IMR-90 (cell line): ENCODE measurements around the gene RPH3AL. TPM values are rescaled to one million over a fixed set of nuclear protein-coding genes. Genes with fewer than 3 reads are reported as not detected.

Source experiments
- ATAC-seq: fragments of 200-7000 bp; cut with Tn5 transposase; 2 replicates; pipeline ENCODE4 v1.9.1; 2020; ENCODE audit warnings: low read depth, mild to moderate bottlenecking, moderate library complexity
- BruUV-seq: library from RNA; stranded (reverse); fragments of 400-500 nt; replicated peaks from 2 replicates; lab custom pipeline; 2021; lab: Mats Ljungman, UMichigan
- CTCF ChIA-PET: fragments of 300-600 bp; formaldehyde crosslinking; extraction: SDS; loops from one replicate; lab custom pipeline; 2021; ENCODE audit warnings: antibody characterized with exemption; lab: Yijun Ruan, JAX
- POLR2A ChIA-PET: fragments of 300-600 bp; sonication (Branson Sonifier 250); formaldehyde crosslinking; loops from one replicate; lab custom pipeline; 2022; ENCODE audit warnings: antibody characterized with exemption; ENCODE audit not compliant: unreplicated experiment; lab: Charles Lee
- DNase-seq: peaks from one replicate; pipeline ENCODE4 v3.0.0; 2013
- H2AFZ ChIP-seq: replicated peaks from 2 replicates; pipeline ENCODE3; 2013; ENCODE audit warnings: low read length, mild to moderate bottlenecking; ENCODE audit not compliant: poor library complexity
- H2AK5ac ChIP-seq: 2 replicates; pipeline ENCODE4 v1.6.1; 2013; ENCODE audit warnings: low read depth, low read length, inconsistent platforms
- H2AK9ac ChIP-seq: replicated peaks from 2 replicates; pipeline ENCODE3; 2013; ENCODE audit warnings: mild to moderate bottlenecking, low read depth, low read length, moderate library complexity; ENCODE audit not compliant: poor library complexity
- H2BK120ac ChIP-seq: 2 replicates; pipeline ENCODE4 v1.6.1; 2013; ENCODE audit warnings: low read depth, low read length, inconsistent platforms
- H2BK15ac ChIP-seq: 3 replicates; pipeline ENCODE4 v1.6.1; 2013; ENCODE audit warnings: low read depth, low read length, inconsistent platforms
- H2BK20ac ChIP-seq: 2 replicates; pipeline ENCODE4 v1.6.1; 2013; ENCODE audit warnings: low read depth, mild to moderate bottlenecking, inconsistent platforms, low read length, moderate library complexity
- H2BK5ac ChIP-seq: 2 replicates; pipeline ENCODE4 v1.6.1; 2013; ENCODE audit warnings: mild to moderate bottlenecking, low read depth, low read length, inconsistent platforms; ENCODE audit not compliant: poor library complexity, severe bottlenecking
- H3K14ac ChIP-seq: replicated peaks from 2 replicates; pipeline ENCODE4 v1.6.1; 2013; ENCODE audit warnings: low read depth, low read length, inconsistent platforms
- H3K18ac ChIP-seq: 2 replicates; pipeline ENCODE4 v1.6.1; 2013; ENCODE audit warnings: low read depth, low read length, control low read depth
- H3K23ac ChIP-seq: 2 replicates; pipeline ENCODE4 v1.6.1; 2013; ENCODE audit warnings: low read depth, low read length, inconsistent platforms
- H3K27ac ChIP-seq: 2 replicates; pipeline ENCODE4 v1.5.1; 2013; ENCODE audit warnings: mild to moderate bottlenecking, control low read depth, low read length; ENCODE audit not compliant: insufficient read depth
- H3K27me3 ChIP-seq: 2 replicates; pipeline ENCODE4 v1.6.1; 2013; ENCODE audit warnings: low read length; ENCODE audit not compliant: control insufficient read depth, insufficient read depth
- H3K36me3 ChIP-seq: 2 replicates; pipeline ENCODE4 v1.6.1; 2013; ENCODE audit warnings: low read length, mixed read lengths; ENCODE audit not compliant: control insufficient read depth, insufficient read depth
- H3K4ac ChIP-seq: 2 replicates; pipeline ENCODE4 v1.6.1; 2013; ENCODE audit warnings: low read depth, low read length, inconsistent platforms
- H3K4me1 ChIP-seq: 2 replicates; pipeline ENCODE4 v1.6.1; 2013; ENCODE audit warnings: low read length, mixed read lengths; ENCODE audit not compliant: control insufficient read depth, insufficient read depth
- H3K4me2 ChIP-seq: 2 replicates; pipeline ENCODE4 v1.6.1; 2013; ENCODE audit warnings: low read depth, mild to moderate bottlenecking, control low read depth, low read length, moderate library complexity
- H3K4me3 ChIP-seq: 2 replicates; pipeline ENCODE4 v1.5.1; 2013; ENCODE audit warnings: low read depth, mild to moderate bottlenecking, control low read depth, low read length, moderate library complexity; ENCODE audit not compliant: insufficient read depth
- H3K56ac ChIP-seq: 2 replicates; pipeline ENCODE4 v1.6.1; 2013; ENCODE audit warnings: low read length, inconsistent platforms; ENCODE audit not compliant: insufficient read depth; ENCODE audit errors: extremely low read depth
- H3K79me1 ChIP-seq, 2 experiments: 2 replicates each; pipeline ENCODE4 v1.6.1; 2013; ENCODE audit warnings: low read length in 2 of 2, inconsistent platforms in 1 of 2, low read depth in 1 of 2
- H3K9ac ChIP-seq: 2 replicates; pipeline ENCODE4 v1.6.1; 2013; ENCODE audit warnings: low read depth, low read length, control low read depth
- H3K9me1 ChIP-seq: 2 replicates; pipeline ENCODE4 v1.6.1; 2013; ENCODE audit warnings: low read length, inconsistent platforms; ENCODE audit not compliant: insufficient read depth
- H3K9me3 ChIP-seq: 2 replicates; pipeline ENCODE4 v1.6.1; 2013; ENCODE audit warnings: low read length; ENCODE audit not compliant: control insufficient read depth, insufficient read depth
- H4K20me1 ChIP-seq: 2 replicates; pipeline ENCODE4 v1.6.1; 2013; ENCODE audit warnings: low read length, inconsistent platforms; ENCODE audit not compliant: insufficient read depth
- H4K5ac ChIP-seq: 2 replicates; pipeline ENCODE4 v1.6.1; 2013; ENCODE audit warnings: mild to moderate bottlenecking, low read depth, low read length, control low read depth
- H4K8ac ChIP-seq, 2 experiments: 2 replicates each; pipeline ENCODE4 v1.6.1; 2013; ENCODE audit warnings: low read depth in 2 of 2, low read length in 2 of 2, control low read depth in 1 of 2, inconsistent platforms in 1 of 2
- H4K91ac ChIP-seq: 2 replicates; pipeline ENCODE4 v1.6.1; 2013; ENCODE audit warnings: low read depth, low read length, inconsistent platforms; ENCODE audit not compliant: insufficient read depth
- BHLHE40 ChIP-seq: fragments of 150-350 bp; IDR thresholded peaks from 2 replicates; pipeline ENCODE4 v1.6.1; 2016; ENCODE audit warnings: mild to moderate bottlenecking, low read depth, low read length
- CEBPB ChIP-seq: IDR thresholded peaks from 2 replicates; pipeline ENCODE4 v1.6.1; 2012; ENCODE audit warnings: low read depth, low read length, improper control_type of control experiment
- CHD1 ChIP-seq: IDR thresholded peaks from 2 replicates; pipeline ENCODE4 v1.6.1; 2012; ENCODE audit warnings: low read depth, low read length, improper control_type of control experiment
- FOS ChIP-seq: fragments of 150-350 bp; IDR thresholded peaks from 2 replicates; pipeline ENCODE4 v1.6.1; 2016; ENCODE audit warnings: low read depth, low read length
- MAFK ChIP-seq: IDR thresholded peaks from 2 replicates; pipeline ENCODE4 v1.6.1; 2012; ENCODE audit warnings: low read depth, low read length, improper control_type of control experiment
- MAZ ChIP-seq: IDR thresholded peaks from 2 replicates; pipeline ENCODE4 v1.6.1; 2012; ENCODE audit warnings: low read depth, mild to moderate bottlenecking, low read length, improper control_type of control experiment, moderate library complexity, borderline replicate concordance
- MXI1 ChIP-seq: IDR thresholded peaks from 2 replicates; pipeline ENCODE4 v1.6.1; 2012; ENCODE audit warnings: low read depth, mild to moderate bottlenecking, low read length, moderate library complexity, borderline replicate concordance
- NFE2L2 ChIP-seq: fragments of 150-350 bp; IDR thresholded peaks from 2 replicates; pipeline ENCODE4 v1.6.1; 2016; ENCODE audit warnings: low read depth, mild to moderate bottlenecking, low read length
- POLR2A ChIP-seq: IDR thresholded peaks from 2 replicates; pipeline ENCODE4 v1.6.1; 2012; ENCODE audit warnings: mild to moderate bottlenecking, low read depth, low read length
- RAD21 ChIP-seq: IDR thresholded peaks from 2 replicates; pipeline ENCODE4 v1.6.1; 2012; ENCODE audit warnings: low read length, improper control_type of control experiment
- RCOR1 ChIP-seq: IDR thresholded peaks from 2 replicates; pipeline ENCODE4 v1.6.1; 2012; ENCODE audit warnings: mild to moderate bottlenecking, low read length, improper control_type of control experiment; ENCODE audit not compliant: insufficient replicate concordance
- RFX5 ChIP-seq: IDR thresholded peaks from 2 replicates; pipeline ENCODE4 v1.8.0; 2012; ENCODE audit warnings: low read depth, mild to moderate bottlenecking, low read length, moderate library complexity
- SMC3 ChIP-seq: fragments of 150-350 bp; IDR thresholded peaks from 2 replicates; pipeline ENCODE4 v1.6.1; 2016; ENCODE audit warnings: low read depth, mild to moderate bottlenecking, antibody characterized with exemption, low read length, moderate library complexity
- WGBS, 2 experiments: methylation state at CpG; one replicate each; pipeline versions ENCODE4 v1.1.5 to v1.1.7; 2013; ENCODE audit warnings: missing lambda C conversion rate in 2 of 2; ENCODE audit not compliant: insufficient read length in 1 of 2; ENCODE audit errors: extremely low coverage in 2 of 2; 5-methylcytosine and 5-hydroxymethylcytosine counted together
- dilution Hi-C: fragments of 300-500 bp; cut with HindIII; formaldehyde crosslinking; loops from one replicate; pipeline ENCODE4 v1.14.3; 2018; ENCODE audit warnings: low sequenced_read_pairs; ENCODE audit not compliant: unreplicated experiment
- in situ Hi-C: fragments of 300-500 bp; cut with MboI; formaldehyde crosslinking; loops from 3 replicates; pipeline ENCODE4 v1.14.3; 2019; ENCODE audit warnings: low sequenced_read_pairs, inconsistent platforms, mixed read lengths
- intact Hi-C: fragments of 100-400 bp; cut with micrococcal nuclease; formaldehyde crosslinking; loops from 2 replicates; pipeline ENCODE4 v1.10.0; 2022
- polyA plus RNA-seq, 3 experiments: library from polyadenylated mRNA; depleted of rRNA; stranded (reverse); fragments of >200 nt; gene quantifications; 2 replicates each; pipeline ENCODE4 v1.2.3, GENCODE V29; 2012; ENCODE audit warnings: low replicate concordance in 1 of 3
- total RNA-seq: library from RNA; depleted of rRNA; stranded (reverse); fragments of >200 nt; gene quantifications from 2 replicates; pipeline ENCODE4 v1.2.3, GENCODE V29; 2012
- TF ChIP-seq, protein P1 (sequence below): conservative IDR thresholded peaks from 2 replicates; pipeline ENCODE4 v1.5.1; 2012; ENCODE audit warnings: mild to moderate bottlenecking, low read depth, low read length, improper control_type of control experiment
- TF ChIP-seq, protein P2 (sequence below): fragments of 150-350 bp; IDR thresholded peaks from 2 replicates; pipeline ENCODE4 v1.6.1; 2016; ENCODE audit warnings: low read depth, mild to moderate bottlenecking, low read length, moderate library complexity, borderline replicate concordance
- TF ChIP-seq, protein P3 (sequence below): fragments of 150-350 bp; IDR thresholded peaks from 2 replicates; pipeline ENCODE4 v1.6.1; 2017; ENCODE audit warnings: mild to moderate bottlenecking, antibody characterized with exemption, low read length, low read depth

Gene RPH3AL
- total and polyA plus RNA-seq, 2 of the 4 experiments (the other 2 are of a cell fraction), result 1.8 to 2.5 TPM

DNA sequence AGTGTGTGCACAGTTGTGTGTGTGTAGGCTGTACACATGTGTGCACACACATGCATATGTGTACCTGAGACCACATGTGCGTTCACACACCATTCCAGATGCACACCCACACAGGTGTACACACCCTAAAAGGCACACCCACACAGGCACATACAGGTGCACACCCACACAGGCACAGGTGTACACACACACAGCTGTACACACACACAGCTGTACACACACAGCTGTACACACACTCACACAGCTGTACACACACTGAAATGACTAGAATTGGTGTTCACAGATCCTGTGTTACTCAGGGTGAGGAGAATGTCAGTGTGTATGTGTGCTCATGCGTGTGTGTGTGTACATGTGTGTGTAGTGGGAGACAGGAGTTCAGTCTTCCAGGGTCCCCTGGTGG, 155.3 kb downstream of the RPH3AL start:
- Histone ChIP-seq H3K14ac (no peak overlapping the region), H2BK120ac (no peak overlapping the region), H3K36me3 (no peaks in the 10 kb centered on the region), H4K20me1 (no peaks in the 10 kb centered on the region), H3K18ac (no peak overlapping the region), H3K27me3 (peaks cover 36% of the 10 kb centered on the region), H3K4me2 (no peak overlapping the region), H3K9me3 (no peaks in the 10 kb centered on the region), H4K5ac (no peak overlapping the region), H2BK20ac (no peak overlapping the region), H2AK5ac (no peak overlapping the region), H2AFZ (no peak overlapping the region), H3K27ac (no peak overlapping the region), H2BK15ac (no peak overlapping the region), H3K79me1 (no peaks in the 10 kb centered on the region), H3K9ac (no peak overlapping the region), H3K23ac (no peak overlapping the region), H3K9me1 (no peaks in the 10 kb centered on the region), H2BK5ac (no peak overlapping the region), H2AK9ac (no peak overlapping the region), H3K4ac (no peak overlapping the region), H3K4me1 (no peaks in the 10 kb centered on the region), H4K91ac (no peak overlapping the region), H3K4me3 (no peak overlapping the region), H3K56ac (no peak overlapping the region), H4K8ac (no peak overlapping the region)
- ATAC-seq, result no peak
- in situ Hi-C loops (loop anchor here (5.0 kb wide), 1 partner anchor 80 kb away; no protein-coding TSS in a partner anchor), intact Hi-C loops (no loop called here), dilution Hi-C loops (no loop called here)
- BruUV-seq, result no TSS peak
- no peak for DNase-seq
- POLR2A ChIA-PET, result no interaction called here
- CTCF ChIA-PET, result no interaction called here
- TF ChIP-seq RCOR1 (no peak), BHLHE40 (no peak), CHD1 (no peak), MXI1 (no peak), RAD21 (no peak), MAZ (no peak), POLR2A (no peak), RFX5 (no peak), NFE2L2 (no peak), MAFK (no peak), SMC3 (no peak), FOS (no peak), CEBPB (no peak)
- TF ChIP-seq, protein P1, sequence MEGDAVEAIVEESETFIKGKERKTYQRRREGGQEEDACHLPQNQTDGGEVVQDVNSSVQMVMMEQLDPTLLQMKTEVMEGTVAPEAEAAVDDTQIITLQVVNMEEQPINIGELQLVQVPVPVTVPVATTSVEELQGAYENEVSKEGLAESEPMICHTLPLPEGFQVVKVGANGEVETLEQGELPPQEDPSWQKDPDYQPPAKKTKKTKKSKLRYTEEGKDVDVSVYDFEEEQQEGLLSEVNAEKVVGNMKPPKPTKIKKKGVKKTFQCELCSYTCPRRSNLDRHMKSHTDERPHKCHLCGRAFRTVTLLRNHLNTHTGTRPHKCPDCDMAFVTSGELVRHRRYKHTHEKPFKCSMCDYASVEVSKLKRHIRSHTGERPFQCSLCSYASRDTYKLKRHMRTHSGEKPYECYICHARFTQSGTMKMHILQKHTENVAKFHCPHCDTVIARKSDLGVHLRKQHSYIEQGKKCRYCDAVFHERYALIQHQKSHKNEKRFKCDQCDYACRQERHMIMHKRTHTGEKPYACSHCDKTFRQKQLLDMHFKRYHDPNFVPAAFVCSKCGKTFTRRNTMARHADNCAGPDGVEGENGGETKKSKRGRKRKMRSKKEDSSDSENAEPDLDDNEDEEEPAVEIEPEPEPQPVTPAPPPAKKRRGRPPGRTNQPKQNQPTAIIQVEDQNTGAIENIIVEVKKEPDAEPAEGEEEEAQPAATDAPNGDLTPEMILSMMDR, result no peak
- TF ChIP-seq, protein P2, sequence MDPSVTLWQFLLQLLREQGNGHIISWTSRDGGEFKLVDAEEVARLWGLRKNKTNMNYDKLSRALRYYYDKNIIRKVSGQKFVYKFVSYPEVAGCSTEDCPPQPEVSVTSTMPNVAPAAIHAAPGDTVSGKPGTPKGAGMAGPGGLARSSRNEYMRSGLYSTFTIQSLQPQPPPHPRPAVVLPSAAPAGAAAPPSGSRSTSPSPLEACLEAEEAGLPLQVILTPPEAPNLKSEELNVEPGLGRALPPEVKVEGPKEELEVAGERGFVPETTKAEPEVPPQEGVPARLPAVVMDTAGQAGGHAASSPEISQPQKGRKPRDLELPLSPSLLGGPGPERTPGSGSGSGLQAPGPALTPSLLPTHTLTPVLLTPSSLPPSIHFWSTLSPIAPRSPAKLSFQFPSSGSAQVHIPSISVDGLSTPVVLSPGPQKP, result no peak
- TF ChIP-seq, protein P3, sequence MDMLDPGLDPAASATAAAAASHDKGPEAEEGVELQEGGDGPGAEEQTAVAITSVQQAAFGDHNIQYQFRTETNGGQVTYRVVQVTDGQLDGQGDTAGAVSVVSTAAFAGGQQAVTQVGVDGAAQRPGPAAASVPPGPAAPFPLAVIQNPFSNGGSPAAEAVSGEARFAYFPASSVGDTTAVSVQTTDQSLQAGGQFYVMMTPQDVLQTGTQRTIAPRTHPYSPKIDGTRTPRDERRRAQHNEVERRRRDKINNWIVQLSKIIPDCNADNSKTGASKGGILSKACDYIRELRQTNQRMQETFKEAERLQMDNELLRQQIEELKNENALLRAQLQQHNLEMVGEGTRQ, result no peak
- no CpG with 5 or more reads among the region's 2 CpGs for WGBS, 2 experiments
